ENCODE data around the gene KCNK7. TPM values are rescaled to one million over a fixed set of nuclear protein-coding genes. Genes with fewer than 3 reads are reported as not detected.
A peak's percentile ranks its signal among the peaks of the same experiment; 100 is the strongest.

KCNK7 gene
- total and polyA plus RNA-seq, 8 donors: 0.21 to 2.0 (median 0.48) TPM; not detected in 1

GRCh38 chr11:65575568-65576231, 19.9 kb downstream of the KCNK7 start, which contains the start of gene EHBP1L1:
Gene EHBP1L1, plus strand, starts transcription at chr11:65576053. Its CDS starts 250 bp downstream, at chr11:65576303.
- peaks cover 0 to 36% of the 10 kb centered on the region in 2 donors for H3K36me3 ChIP-seq
- no peaks in the 10 kb centered on the region for H3K9me3 ChIP-seq
- DNase-seq: peak in 2 of 4 donors; percentile 78 to 96
- H3K4me1 ChIP-seq: peaks cover 45 to 79% of the 10 kb centered on the region in 2 donors
- peak within 1 kb of the TSS; percentile 68 to 91 for H3K4me3 ChIP-seq
- TF ChIP-seq CTCF (IDR thresholded peaks at IDR 0.05): no peak
- peak; percentile 26 for ATAC-seq
- intact Hi-C loops (cut with DNase I): no loop called here
- peak within 1 kb of the TSS; percentile 89 to 99 for H3K27ac ChIP-seq
- H3K27me3 ChIP-seq: no peaks in the 10 kb centered on the region

DNA sequence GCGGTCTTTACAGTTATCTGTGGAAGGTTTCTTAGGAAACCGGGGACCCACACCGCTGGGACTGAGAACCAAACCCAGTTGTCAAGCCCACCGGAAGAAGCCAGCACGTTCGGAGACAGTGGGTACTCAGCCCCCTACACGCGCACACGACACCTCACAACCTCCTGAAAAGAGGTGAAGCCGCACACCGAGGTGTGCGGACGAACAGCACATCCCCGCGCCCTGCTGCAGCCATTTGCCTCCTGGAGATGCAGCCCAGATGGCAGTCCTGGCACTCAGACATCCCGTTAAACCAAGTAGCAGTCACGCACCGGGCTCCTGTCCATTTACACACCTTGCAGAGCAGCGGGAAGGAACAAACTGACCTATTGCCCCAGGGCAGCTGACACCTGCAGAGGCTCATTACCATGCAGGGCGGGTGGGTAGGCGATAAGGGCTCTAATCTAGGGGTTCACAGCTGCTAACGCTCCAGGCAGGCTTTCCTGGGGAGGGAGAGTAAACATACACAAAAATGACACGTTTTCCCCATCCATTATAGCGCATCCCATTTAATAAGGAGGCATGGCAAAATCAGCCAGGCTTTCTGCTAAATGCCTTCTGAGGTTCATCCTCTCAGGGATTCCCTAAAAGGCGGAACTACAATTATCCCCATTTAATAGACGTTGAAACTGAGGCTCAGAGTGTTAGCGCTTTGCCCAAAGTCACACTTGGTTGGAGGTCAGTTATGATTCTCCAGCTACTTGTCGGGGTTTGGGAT, 20.6 kb downstream of the KCNK7 start:
- no peaks in the 10 kb centered on the region for H3K9me3 ChIP-seq
- H3K36me3 ChIP-seq: peaks cover 0 to 29% of the 10 kb centered on the region in 2 donors
- peak overlapping the region; percentile 89 to 99 for H3K27ac ChIP-seq
- DNase-seq: no peak
- peaks cover 45 to 80% of the 10 kb centered on the region in 2 donors for H3K4me1 ChIP-seq
- H3K27me3 ChIP-seq: no peaks in the 10 kb centered on the region
- ATAC-seq: no peak
- TF ChIP-seq CTCF (IDR thresholded peaks at IDR 0.05): no peak
- intact Hi-C loops (cut with DNase I): no loop called here
- peak overlapping the region; percentile 68 to 91 for H3K4me3 ChIP-seq

DNA sequence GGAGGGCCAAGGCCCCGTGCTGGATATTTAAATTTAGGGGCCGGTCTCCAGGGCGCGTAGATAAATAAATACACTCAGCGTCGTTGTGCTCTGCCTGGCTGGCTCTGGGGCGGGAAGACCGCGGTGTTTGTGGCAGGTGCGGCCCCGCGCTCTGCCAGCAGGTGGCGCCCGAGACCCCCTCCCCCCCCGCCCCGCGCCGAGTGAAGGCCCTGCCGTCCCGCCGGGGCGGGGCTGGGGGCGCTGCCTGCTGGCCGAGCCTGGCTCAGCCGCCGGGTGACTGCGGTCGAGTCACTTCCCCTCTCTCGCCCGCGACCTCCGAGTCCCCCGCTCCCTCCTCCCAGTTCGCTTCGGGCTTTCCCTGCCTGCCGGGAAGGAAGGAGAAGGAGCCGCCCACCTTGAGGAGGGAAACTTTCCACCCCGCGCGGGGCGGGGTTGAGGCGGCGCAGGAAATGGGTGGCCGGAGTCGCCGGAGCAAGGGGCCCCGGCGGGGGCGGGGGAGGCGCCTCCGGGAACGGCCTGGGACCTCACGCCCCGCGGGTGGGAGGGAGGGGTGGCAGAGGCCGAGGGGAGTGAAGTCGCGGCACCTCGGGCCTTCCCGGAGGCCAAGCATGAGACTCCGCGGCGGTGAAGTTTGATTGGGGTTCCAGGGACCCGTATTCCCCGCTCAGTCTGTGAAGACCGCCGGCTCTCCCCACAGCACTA, 21.3 kb downstream of the KCNK7 start:
- peak; percentile 76 to 99 (median 92) for DNase-seq
- peak overlapping the region; percentile 68 to 91 for H3K4me3 ChIP-seq
- H3K27ac ChIP-seq: peak overlapping the region; percentile 89 to 99
- peak; percentile 66 for ATAC-seq
- no peaks in the 10 kb centered on the region for H3K9me3 ChIP-seq
- no peaks in the 10 kb centered on the region for H3K27me3 ChIP-seq
- H3K4me1 ChIP-seq: peaks cover 45 to 77% of the 10 kb centered on the region in 2 donors
- intact Hi-C loops (cut with DNase I): no loop called here
- peaks cover 0 to 22% of the 10 kb centered on the region in 2 donors for H3K36me3 ChIP-seq
- TF ChIP-seq CTCF (IDR thresholded peaks at IDR 0.05): peak; percentile 96 to 99

GRCh38 chr11:65573391-65574079, 22.1 kb downstream of the KCNK7 start:
- Histone ChIP-seq H3K27ac (peak overlapping the region; percentile 89 to 99), H3K27me3 (no peaks in the 10 kb centered on the region), H3K9me3 (no peaks in the 10 kb centered on the region), H3K36me3 (peaks cover 0 to 14% of the 10 kb centered on the region in 2 donors), H3K4me3 (peak overlapping the region; percentile 68 to 91), H3K4me1 (peaks cover 52 to 77% of the 10 kb centered on the region in 2 donors)
- ATAC-seq (no peak), DNase-seq (no peak)
- intact Hi-C loops (cut with DNase I): no loop called here
- TF ChIP-seq CTCF (IDR thresholded peaks at IDR 0.05): no peak

Measured in left lung (tissue), 10 donors.